NOMO-1 (cell line): ENCODE measurements around the gene IQGAP2.
"Not testable (repeated sequence)": the region's sequence is repeated elsewhere in the genome, so short reads cannot be mapped to it uniquely, and the experiment has no call there.

Experiments
- DNase-seq, 2 experiments: peaks; one replicate each; lab custom pipeline; 2025; ENCODE audit not compliant: unreplicated experiment in 2 of 2; lab: John Stamatoyannopoulos, UW

The IQGAP2 gene

DNA sequence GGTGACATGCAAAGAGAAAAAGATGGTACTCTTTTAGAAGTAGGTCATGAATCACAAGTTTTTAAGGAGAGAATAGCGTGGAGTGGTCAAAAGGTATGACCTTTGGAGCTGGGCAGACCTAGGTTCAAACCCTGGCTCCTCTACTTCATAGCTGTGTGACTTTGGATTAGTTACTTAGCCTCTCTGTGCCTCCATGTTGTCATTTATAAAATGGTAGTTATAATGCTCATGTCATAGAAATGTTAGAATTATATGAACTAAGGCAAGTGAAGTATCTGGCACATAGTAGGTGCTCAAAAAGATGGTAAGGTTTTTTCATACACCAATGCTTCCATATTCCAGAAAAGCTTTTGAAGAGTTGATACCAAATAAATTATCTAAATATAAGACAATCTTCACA lies 320.2 kb downstream of the IQGAP2 start:
- no peak for DNase-seq

DNA sequence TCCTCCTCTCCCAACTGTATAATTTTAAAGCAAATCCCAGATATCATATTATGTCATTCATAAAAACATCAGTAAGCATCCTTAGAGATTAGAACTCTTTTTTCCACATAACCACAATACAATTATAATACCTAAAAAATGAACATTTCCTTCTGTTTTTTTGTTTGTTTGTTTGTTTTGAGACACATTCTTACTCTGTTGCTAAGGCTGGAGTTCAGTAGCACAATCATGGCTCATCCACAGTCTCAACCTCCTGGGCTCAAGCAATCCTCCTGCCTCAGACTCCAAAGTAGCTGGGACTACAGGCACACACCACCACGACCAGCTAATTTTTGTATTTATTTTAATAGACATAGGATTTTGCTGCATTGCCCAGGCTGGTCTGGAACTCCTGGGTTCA lies 320.8 kb downstream of the IQGAP2 start:
- no peak for DNase-seq

DNA sequence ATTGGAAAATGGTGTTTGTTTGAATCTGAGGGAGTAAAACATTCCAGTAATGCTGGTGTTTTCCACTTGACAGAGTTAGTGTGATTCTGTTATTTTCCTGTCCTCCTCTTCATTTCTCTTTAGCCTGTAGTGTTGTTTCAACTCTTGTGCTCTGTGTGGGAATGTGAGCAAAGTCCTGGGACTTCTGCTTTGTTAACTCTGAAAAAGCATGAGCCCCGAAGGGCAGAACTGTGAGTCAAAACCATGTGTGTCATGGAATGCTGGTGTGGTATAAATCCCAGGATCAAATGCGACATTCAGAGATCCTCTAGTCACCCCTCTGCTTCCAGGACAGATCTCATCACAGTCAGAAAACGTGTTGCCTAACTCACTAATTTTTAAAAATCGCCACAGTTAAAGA lies 321.8 kb downstream of the IQGAP2 start:
- no peak for DNase-seq

- no peak for DNase-seq
These were observed 325.9 kb downstream of the IQGAP2 start for GRCh38 chr5:76728965-76729364.

GRCh38 chr5:76729373-76730290 lies 326.5 kb downstream of the IQGAP2 start:
- DNase-seq = no peak

DNA sequence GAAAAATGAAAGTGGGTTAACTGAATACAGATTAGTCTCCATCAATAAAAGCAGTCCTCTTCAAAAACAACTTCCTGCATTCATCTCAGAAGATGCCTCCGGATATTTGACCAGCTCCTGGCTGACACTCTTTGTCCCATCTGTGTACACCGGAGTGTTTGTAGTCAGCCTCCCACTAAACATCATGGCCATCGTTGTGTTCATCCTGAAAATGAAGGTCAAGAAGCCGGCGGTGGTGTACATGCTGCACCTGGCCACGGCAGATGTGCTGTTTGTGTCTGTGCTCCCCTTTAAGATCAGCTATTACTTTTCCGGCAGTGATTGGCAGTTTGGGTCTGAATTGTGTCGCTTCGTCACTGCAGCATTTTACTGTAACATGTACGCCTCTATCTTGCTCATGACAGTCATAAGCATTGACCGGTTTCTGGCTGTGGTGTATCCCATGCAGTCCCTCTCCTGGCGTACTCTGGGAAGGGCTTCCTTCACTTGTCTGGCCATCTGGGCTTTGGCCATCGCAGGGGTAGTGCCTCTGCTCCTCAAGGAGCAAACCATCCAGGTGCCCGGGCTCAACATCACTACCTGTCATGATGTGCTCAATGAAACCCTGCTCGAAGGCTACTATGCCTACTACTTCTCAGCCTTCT lies 329.4 kb downstream of the IQGAP2 start:
- no peak for DNase-seq

GRCh38 chr5:76733049-76733417 lies 329.9 kb downstream of the IQGAP2 start:
- DNase-seq = no peak

DNA sequence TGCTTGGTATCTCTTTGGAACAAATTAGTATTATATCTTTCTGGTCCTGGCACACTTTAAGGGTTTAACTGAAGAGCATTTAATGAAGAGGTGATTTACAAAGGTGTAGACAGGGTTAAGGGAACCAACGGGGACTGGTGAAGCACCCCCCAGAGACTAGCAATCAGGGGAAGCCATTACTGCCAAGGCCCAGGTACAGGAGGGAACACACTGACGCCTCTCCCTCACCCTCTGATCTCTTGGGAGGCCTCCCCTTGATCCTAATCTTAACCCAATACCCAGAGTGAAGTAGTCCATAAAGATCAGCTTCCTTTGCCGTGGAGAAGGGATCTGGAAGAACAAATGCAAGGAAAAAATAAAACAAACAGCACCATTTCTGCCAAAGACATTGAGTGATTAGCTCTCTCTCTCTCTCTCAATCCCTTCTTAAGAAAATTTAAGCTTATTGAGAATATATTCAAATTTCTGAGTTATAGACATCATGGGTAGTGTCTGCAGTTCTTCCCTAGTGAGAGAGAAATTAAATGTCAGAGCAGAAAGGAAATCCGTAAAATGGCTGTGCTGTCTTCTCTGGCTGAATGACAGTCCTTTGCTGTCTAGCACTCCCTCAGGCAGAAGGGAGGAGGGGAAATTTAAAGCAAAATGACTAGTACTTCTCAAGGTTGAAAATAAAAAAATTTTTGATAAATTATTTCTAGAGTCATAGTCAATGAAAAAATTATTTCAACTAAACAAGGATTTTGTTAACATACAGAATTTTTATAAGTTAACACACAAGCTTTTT lies 332.9 kb downstream of the IQGAP2 start:
- DNase-seq = no peak

GRCh38 chr5:76736679-76737556 lies 333.8 kb downstream of the IQGAP2 start:
- DNase-seq = peak in 1 of 2 experiments; percentile 3

DNA sequence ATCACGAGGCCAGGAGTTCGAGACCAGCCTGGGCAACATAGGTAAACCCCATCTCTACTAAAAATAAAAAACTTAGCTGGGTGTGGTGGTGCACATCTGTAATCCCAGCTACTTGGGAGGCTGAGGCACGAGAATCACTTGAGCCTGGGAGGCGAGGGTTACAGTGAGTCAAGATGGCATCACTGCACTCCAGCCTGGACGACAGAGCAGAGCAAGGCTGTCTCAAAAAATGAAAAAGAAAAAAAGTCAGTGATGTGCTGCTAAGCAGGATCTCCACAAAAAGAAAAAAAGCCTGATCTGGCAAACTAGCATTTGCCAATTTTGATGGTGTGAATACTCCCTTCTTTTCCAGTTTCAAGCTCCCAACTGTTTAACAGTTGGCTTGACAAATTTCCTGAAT lies 334.8 kb downstream of the IQGAP2 start:
- no peak for DNase-seq

DNA sequence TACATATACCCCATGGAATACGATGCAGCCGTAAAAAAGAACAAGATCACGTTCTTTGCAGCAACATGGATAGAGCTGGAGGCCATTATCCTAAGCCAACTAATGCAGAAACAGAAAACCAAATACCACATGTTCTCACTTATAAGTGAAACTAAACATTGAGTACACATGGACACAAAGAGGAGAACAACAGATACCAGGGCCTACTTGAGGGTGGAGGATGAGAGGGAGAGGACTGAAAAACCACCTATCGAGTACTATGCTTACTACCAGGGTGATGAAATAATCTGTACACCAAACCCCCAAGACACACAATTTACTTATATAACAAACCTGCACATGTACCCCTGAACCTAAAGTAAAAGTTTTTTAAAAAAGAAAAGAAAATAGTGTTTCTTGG lies 338.4 kb downstream of the IQGAP2 start:
- not testable (repeated sequence) for DNase-seq

- DNase-seq = no peak
These were observed 339.5 kb downstream of the IQGAP2 start for GRCh38 chr5:76742583-76742982.

- DNase-seq = no peak
These were observed 341.5 kb downstream of the IQGAP2 start for GRCh38 chr5:76744632-76745031.

DNA sequence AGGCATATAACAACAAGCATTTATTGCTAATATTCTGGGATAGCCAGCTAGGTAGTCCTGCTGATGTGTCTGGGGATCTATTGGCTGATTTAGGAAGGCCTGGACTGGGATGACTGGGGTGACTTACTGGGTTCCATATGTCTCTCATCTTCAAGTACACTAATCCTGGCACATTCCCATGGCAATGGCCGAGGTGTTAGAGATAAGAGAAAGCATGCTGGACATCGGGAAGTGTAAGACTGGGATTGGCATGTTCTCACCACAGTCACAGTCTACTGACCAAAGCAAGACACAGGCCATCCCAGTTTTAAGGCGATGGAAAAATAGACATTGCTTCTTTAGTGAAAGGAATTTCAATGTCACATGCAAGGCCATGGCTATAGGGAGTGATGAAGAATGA lies 342.6 kb downstream of the IQGAP2 start:
- no peak for DNase-seq

- no peak for DNase-seq
These were observed 343.6 kb downstream of the IQGAP2 start for GRCh38 chr5:76746677-76747076.

DNA sequence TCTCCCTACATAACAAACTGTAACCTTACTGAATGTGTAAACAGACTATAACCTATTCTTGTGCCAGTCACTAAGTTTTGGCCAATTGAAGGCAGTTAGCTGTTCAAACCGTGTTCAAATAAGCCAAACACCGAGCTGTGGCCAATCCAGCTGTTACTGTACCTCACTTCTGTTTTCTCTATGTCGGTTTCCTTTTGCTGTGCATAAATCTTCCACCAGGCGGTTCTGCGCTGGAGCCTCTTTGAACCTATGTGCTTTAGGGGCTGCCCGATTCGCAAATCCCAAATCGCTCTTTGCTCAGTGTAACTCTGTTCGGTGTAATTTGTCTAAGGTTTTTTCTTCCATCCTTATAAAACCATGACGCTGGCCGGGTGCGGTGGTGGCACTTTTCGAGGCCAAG lies 344.6 kb downstream of the IQGAP2 start:
- no peak for DNase-seq

- DNase-seq = no peak
These were observed 348.2 kb downstream of the IQGAP2 start for GRCh38 chr5:76751291-76751690.

GRCh38 chr5:76754668-76755078 lies 351.6 kb downstream of the IQGAP2 start:
- DNase-seq = no peak

DNA sequence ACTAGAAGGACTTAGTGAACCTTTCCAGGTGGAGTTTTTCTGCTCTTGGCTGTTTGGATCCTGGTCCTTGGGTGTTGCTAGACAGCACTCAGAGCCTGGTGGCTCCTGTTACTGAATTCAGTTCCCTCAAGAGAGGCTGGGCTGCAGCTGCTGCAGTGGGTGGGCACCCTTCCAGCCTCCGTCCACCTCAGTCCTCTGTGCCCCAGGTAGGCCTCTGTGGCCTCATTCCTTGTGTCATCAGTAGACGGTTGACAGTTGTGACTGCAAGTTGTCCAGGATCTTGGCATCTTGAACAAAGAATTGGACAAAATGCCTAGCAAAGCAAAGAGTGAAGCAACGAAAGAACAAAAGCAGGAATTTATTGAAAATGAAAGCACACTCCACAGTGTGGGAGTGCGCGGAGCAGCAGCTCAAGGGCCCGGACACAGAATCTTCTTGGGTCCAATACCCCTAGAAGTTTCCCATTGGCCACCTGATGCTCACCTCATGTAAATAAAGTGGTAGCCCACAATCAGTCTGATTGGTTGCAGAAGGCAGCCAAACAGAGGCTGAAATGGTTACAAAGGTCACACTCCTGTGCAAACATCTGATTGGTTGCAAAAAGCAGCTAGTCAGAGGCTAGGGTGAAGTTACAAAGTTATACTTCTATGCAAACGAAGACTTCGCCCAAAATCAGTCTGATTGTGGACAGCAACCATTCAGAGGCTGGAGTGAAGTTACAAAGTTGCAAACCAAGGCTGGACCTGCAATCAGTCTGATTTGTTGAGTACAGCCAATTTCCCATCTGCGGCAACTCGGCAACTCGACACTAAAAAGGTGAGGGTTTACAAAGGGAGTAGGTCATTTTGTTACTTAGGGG lies 352.9 kb downstream of the IQGAP2 start:
- DNase-seq = no peak

GRCh38 chr5:76757049-76757448 lies 354.0 kb downstream of the IQGAP2 start:
- no peak for DNase-seq
